HUES64 (cell line): ENCODE measurements around the gene ZNF146.

Experiments
- H3K27ac ChIP-seq: 2 replicates; pipeline ENCODE4 v1.7.0; 2013; ENCODE audit warnings: low read depth, low read length, inconsistent platforms
- H3K27me3 ChIP-seq: 2 replicates; pipeline ENCODE4 v1.6.1; 2013; ENCODE audit warnings: mild to moderate bottlenecking, low read length; ENCODE audit not compliant: insufficient read depth
- H3K36me3 ChIP-seq: 2 replicates; pipeline ENCODE4 v1.6.1; 2013; ENCODE audit warnings: mild to moderate bottlenecking, low read length; ENCODE audit not compliant: insufficient read depth
- H3K4me1 ChIP-seq: 2 replicates; pipeline ENCODE4 v1.6.1; 2013; ENCODE audit warnings: mild to moderate bottlenecking, low read length, moderate library complexity; ENCODE audit not compliant: insufficient read depth
- H3K4me3 ChIP-seq: 2 replicates; pipeline ENCODE4 v1.5.1; 2013; ENCODE audit warnings: mild to moderate bottlenecking, low read length, moderate library complexity
- H3K9ac ChIP-seq: 2 replicates; pipeline ENCODE4 v1.6.1; 2013; ENCODE audit warnings: mild to moderate bottlenecking, low read depth, low read length
- H3K9me3 ChIP-seq: 2 replicates; pipeline ENCODE4 v1.6.1; 2013; ENCODE audit warnings: low read depth, low read length; ENCODE audit not compliant: insufficient read depth
- WGBS: fragments of 150-250, 120-280 bp; methylation state at CpG from one replicate; pipeline ENCODE4 v1.1.7; 2013; ENCODE audit warnings: missing lambda C conversion rate; 5-methylcytosine and 5-hydroxymethylcytosine counted together

Gene ZNF146

GRCh38 chr19:36236304-36236945 lies 21.5 kb downstream of the ZNF146 start:
- no peaks in the 10 kb centered on the region for H3K27me3 ChIP-seq
- H3K9me3 ChIP-seq: peaks cover 13% of the 10 kb centered on the region; the same call in 1 of the 2 replicates
- no peak overlapping the region for H3K4me3 ChIP-seq
- peaks cover 15% of the 10 kb centered on the region for H3K4me1 ChIP-seq
- no peak overlapping the region for H3K9ac ChIP-seq
- peaks cover 76% of the 10 kb centered on the region for H3K36me3 ChIP-seq
- WGBS: 92% methylated on average over 5 of the region's 6 CpGs
- H3K27ac ChIP-seq: no peak overlapping the region

GRCh38 chr19:36236946-36237310 lies 22.0 kb downstream of the ZNF146 start:
- Histone ChIP-seq H3K36me3 (peaks cover 71% of the 10 kb centered on the region), H3K4me3 (no peak overlapping the region), H3K4me1 (peaks cover 15% of the 10 kb centered on the region), H3K9me3 (peaks cover 13% of the 10 kb centered on the region; the same call in 1 of the 2 replicates), H3K27me3 (no peaks in the 10 kb centered on the region), H3K9ac (no peak overlapping the region), H3K27ac (no peak overlapping the region)
- 98% methylated on average over 3 of the region's 3 CpGs for WGBS

DNA sequence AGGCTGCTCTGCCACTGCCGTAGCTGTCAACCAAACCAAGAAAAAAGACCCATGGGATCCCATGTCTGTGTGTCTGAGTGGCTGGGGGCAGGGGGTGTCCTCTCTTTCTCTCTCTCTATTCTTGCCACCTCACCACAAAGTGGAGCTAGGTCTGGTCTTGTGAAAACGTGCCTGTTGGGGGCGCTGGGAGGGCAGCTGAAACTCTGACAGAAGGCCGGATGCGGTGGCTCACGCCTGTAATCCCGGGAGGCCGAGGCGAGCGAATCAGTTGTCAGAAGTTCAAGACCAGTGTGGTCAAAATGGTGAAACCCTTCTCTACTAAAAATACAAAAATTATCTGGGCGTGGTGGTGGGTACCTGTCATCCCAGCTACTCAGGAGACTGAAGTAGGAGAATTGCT lies 29.2 kb downstream of the ZNF146 start:
- Histone ChIP-seq H3K36me3 (0 out of 2 replicates have a peak, but pooled peaks cover under 1% of the 10 kb centered on the region), H3K4me3 (no peak overlapping the region), H3K4me1 (peaks cover 19% of the 10 kb centered on the region), H3K9me3 (no peaks in the 10 kb centered on the region), H3K27me3 (no peaks in the 10 kb centered on the region), H3K9ac (no peak overlapping the region), H3K27ac (no peak overlapping the region)
- 93% methylated on average over 11 of the region's 11 CpGs for WGBS

- no peaks in the 10 kb centered on the region for H3K36me3 ChIP-seq
- peak overlapping the region; percentile 40; the same call in 1 of the 2 replicates for H3K27ac ChIP-seq
- no peaks in the 10 kb centered on the region for H3K9me3 ChIP-seq
- 76% methylated on average over 63 of the region's 63 CpGs for WGBS
- H3K27me3 ChIP-seq: no peaks in the 10 kb centered on the region
- peak overlapping the region; percentile 8; the same call in 1 of the 2 replicates for H3K9ac ChIP-seq
- H3K4me3 ChIP-seq: peak overlapping the region; percentile 53
- H3K4me1 ChIP-seq: peaks cover 19% of the 10 kb centered on the region
Measured at GRCh38 chr19:36245210-36246005, 30.5 kb downstream of the ZNF146 start.

GRCh38 chr19:36246006-36246481 lies 31.1 kb downstream of the ZNF146 start:
- Histone ChIP-seq H3K36me3 (no peaks in the 10 kb centered on the region), H3K4me1 (peaks cover 19% of the 10 kb centered on the region), H3K27me3 (no peaks in the 10 kb centered on the region), H3K9me3 (no peaks in the 10 kb centered on the region), H3K27ac (peak overlapping the region; percentile 90; the same call in 1 of the 2 replicates), H3K9ac (no peak overlapping the region), H3K4me3 (no peak overlapping the region; the same call in 1 of the 2 replicates)
- 95% methylated on average over 29 of the region's 29 CpGs for WGBS

GRCh38 chr19:36252047-36252446 lies 37.1 kb downstream of the ZNF146 start:
- whole genome bisulfite sequencing: 100% methylated on average over 1 of the region's 1 CpG
- Histone ChIP-seq H3K9ac (no peak overlapping the region), H3K4me1 (peaks cover 7% of the 10 kb centered on the region), H3K4me3 (no peak overlapping the region), H3K36me3 (peaks cover 5% of the 10 kb centered on the region; the same call in 1 of the 2 replicates), H3K27ac (no peak overlapping the region), H3K27me3 (no peaks in the 10 kb centered on the region), H3K9me3 (0 out of 2 replicates have a peak, but pooled peaks cover 4% of the 10 kb centered on the region)

DNA sequence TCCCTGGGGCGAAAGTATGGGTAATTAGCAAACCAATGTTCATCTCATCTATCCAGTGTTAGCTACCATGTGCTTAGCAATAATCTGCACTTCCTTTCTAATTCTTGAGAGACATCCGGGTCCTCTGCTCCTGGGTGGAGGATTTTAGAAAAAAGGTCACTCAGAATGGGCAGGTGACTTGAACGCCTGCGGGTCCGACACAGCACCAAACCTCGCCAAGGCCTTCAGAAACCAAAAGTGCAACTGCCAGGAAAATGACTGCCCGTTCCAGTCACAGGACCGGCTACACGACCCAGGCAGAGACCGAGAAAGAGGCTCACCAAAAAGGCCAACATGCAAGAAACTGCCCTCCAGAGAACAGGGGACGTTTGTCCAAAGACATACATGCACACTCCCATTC lies 39.9 kb downstream of the ZNF146 start:
- no peak overlapping the region for H3K27ac ChIP-seq
- WGBS: 97% methylated on average over 11 of the region's 11 CpGs
- H3K4me1 ChIP-seq: no peaks in the 10 kb centered on the region
- no peak overlapping the region for H3K4me3 ChIP-seq
- no peak overlapping the region for H3K9ac ChIP-seq
- H3K9me3 ChIP-seq: 0 out of 2 replicates have a peak, but pooled peaks cover 4% of the 10 kb centered on the region
- peaks cover 5% of the 10 kb centered on the region for H3K27me3 ChIP-seq
- peaks cover 5% of the 10 kb centered on the region; the same call in 1 of the 2 replicates for H3K36me3 ChIP-seq

- Histone ChIP-seq H3K4me1 (no peaks in the 10 kb centered on the region), H3K4me3 (no peak overlapping the region), H3K27me3 (peaks cover 5% of the 10 kb centered on the region), H3K36me3 (peaks cover 5% of the 10 kb centered on the region; the same call in 1 of the 2 replicates), H3K9me3 (0 out of 2 replicates have a peak, but pooled peaks cover 4% of the 10 kb centered on the region), H3K27ac (no peak overlapping the region), H3K9ac (no peak overlapping the region)
- WGBS: 97% methylated on average over 28 of the region's 28 CpGs
Measured at GRCh38 chr19:36255316-36255715, 40.4 kb downstream of the ZNF146 start.

- H3K4me3 ChIP-seq: no peak overlapping the region
Measured at GRCh38 chr19:36256064-36256463, 41.2 kb downstream of the ZNF146 start.

DNA sequence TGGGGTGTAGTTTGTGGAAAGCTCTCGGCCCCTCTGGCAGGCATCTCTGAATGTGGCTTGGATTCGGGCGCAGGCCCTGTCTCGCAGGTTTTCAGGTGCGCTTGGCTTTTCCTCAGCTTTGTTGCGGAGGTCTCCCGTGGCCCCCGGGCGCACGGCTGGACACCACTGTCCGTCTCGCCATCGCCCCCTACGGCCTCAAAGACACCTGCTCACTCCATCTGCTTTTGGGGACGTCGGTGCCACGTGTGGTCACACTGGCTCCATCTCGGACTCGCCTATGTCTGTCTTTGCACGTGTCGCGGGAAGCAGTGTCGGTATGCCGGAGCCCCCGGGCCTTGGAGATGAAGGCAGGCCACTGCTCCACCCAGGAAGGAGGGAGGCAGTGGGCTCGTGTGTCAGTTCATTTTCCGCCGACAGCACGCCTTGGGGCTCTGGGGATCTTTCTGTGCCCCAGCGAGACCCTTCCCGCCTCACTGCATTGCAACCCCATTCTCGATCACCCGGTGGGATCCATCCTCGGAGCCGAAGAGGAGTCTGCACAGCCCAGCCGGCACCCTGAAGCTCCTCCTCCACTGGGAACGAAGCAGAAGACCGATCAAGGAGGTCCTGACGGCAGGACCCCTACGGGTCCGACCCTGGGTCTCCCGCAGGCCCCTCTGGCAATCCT lies 42.1 kb downstream of the ZNF146 start:
- no peaks in the 10 kb centered on the region for H3K4me1 ChIP-seq
- peak overlapping the region; percentile 79 for H3K9ac ChIP-seq
- H3K9me3 ChIP-seq: 0 out of 2 replicates have a peak, but pooled peaks cover 4% of the 10 kb centered on the region
- WGBS: 54% methylated on average over 42 of the region's 42 CpGs
- H3K27ac ChIP-seq: peak overlapping the region; percentile 55; the same call in 1 of the 2 replicates
- H3K4me3 ChIP-seq: peak overlapping the region; percentile 73
- H3K27me3 ChIP-seq: peaks cover 5% of the 10 kb centered on the region
- H3K36me3 ChIP-seq: peaks cover 5% of the 10 kb centered on the region; the same call in 1 of the 2 replicates

More at GRCh38 chr19:36256064-36256463, 41.2 kb downstream of the ZNF146 start:
- Histone ChIP-seq H3K9me3 (0 out of 2 replicates have a peak, but pooled peaks cover 4% of the 10 kb centered on the region), H3K27ac (no peak overlapping the region), H3K9ac (no peak overlapping the region), H3K4me1 (no peaks in the 10 kb centered on the region), H3K27me3 (peaks cover 5% of the 10 kb centered on the region), H3K36me3 (peaks cover 5% of the 10 kb centered on the region; the same call in 1 of the 2 replicates)
- 97% methylated on average over 15 of the region's 15 CpGs for WGBS
